ENCODE data around the gene TMED5. TPM values are rescaled to one million over a fixed set of nuclear protein-coding genes. Genes with fewer than 3 reads are reported as not detected.

TMED5 gene
- total RNA-seq, 4 donors from 2014 or later, result 47.4 to 80.4 (median 55.5) TPM

DNA sequence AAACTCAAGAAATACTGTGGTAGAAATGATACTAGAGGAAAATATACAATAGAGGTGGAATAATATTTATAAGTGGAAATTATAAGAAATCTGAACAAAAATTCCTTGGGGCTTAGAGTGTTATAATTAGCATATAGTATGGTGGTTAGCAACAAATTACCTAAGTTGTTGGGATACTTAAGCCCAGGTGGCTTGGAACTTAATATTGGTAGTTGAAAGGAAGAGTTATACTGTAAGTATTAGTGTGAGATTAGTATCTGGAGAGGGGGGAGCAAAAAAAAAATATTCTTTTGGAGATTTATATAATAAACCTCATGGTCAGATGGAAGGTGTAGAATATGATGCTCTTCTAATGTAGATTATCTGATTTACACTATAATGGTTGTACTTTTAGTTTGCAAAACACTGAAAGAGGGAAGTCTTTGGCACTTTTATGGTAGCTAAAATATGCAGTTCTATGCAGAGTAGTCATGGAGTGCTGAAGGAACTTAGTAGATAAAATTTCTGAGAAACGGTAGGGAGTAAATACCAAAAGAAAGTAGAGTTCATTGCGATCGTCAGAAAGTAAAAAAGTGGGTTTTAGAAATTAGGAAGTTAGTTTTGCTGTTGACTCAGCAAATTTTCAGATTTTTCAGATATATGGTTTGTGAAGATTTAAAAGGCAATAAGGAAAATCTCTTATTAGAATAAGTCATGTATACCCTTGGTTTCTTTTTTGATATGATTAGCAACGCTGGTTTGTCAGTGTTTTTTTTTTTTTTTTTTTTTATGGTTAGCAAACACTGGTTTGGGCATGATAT is 55.5 kb downstream of the TMED5 start:
- H3K4me3 ChIP-seq, result no peak overlapping the region
- H3K9me3 ChIP-seq, result no peaks in the 10 kb centered on the region
- H3K27me3 ChIP-seq, result no peaks in the 10 kb centered on the region
- DNase-seq (ENCODE audit: low spot score in 2 of 2), result no peak
- 73 to 77% methylated on average over 4 of the region's 4 CpGs for WGBS, 2 donors
- TF ChIP-seq POLR2A (IDR thresholded peaks at IDR 0.05) (no peak), CTCF (IDR thresholded peaks at IDR 0.05) (no peak), EP300 (IDR thresholded peaks at IDR 0.05) (no peak)
- H3K4me1 ChIP-seq, result no peaks in the 10 kb centered on the region
- peaks cover 0 to 12% (median 3%) of the 10 kb centered on the region in 3 donors for H3K36me3 ChIP-seq
- no peak overlapping the region for H3K27ac ChIP-seq

GRCh38 chr1:93123201-93123783 is 56.9 kb downstream of the TMED5 start:
- Histone ChIP-seq H3K36me3 (peaks cover 0 to 23% (median 3%) of the 10 kb centered on the region in 3 donors), H3K4me3 (no peak overlapping the region), H3K27me3 (no peaks in the 10 kb centered on the region), H3K27ac (no peak overlapping the region), H3K9me3 (no peaks in the 10 kb centered on the region), H3K4me1 (no peaks in the 10 kb centered on the region)
- WGBS, 2 donors, result 93 to 96% methylated on average over 4 of the region's 4 CpGs
- DNase-seq (ENCODE audit: low spot score in 2 of 2), result no peak
- TF ChIP-seq POLR2A (IDR thresholded peaks at IDR 0.05), result no peak
- no peak for TF ChIP-seq EP300 (IDR thresholded peaks at IDR 0.05)
- TF ChIP-seq CTCF (IDR thresholded peaks at IDR 0.05), result no peak

- no peaks in the 10 kb centered on the region for H3K27me3 ChIP-seq
- H3K27ac ChIP-seq, result no peak overlapping the region
- no peak for TF ChIP-seq EP300 (IDR thresholded peaks at IDR 0.05)
- no peak for TF ChIP-seq POLR2A (IDR thresholded peaks at IDR 0.05)
- TF ChIP-seq CTCF (IDR thresholded peaks at IDR 0.05), result no peak
- no peak for DNase-seq (ENCODE audit: low spot score in 2 of 2)
- no peak overlapping the region for H3K4me3 ChIP-seq
- H3K9me3 ChIP-seq, result no peaks in the 10 kb centered on the region
- no peaks in the 10 kb centered on the region for H3K4me1 ChIP-seq
- peaks cover 0 to 46% (median 3%) of the 10 kb centered on the region in 3 donors for H3K36me3 ChIP-seq
These were observed 59.6 kb downstream of the TMED5 start for GRCh38 chr1:93120614-93121013.

GRCh38 chr1:93114391-93114790 is 65.8 kb downstream of the TMED5 start:
- no peak for DNase-seq (ENCODE audit: low spot score in 2 of 2)
- peaks cover 0 to 45% (median 0%) of the 10 kb centered on the region in 3 donors for H3K36me3 ChIP-seq
- H3K4me3 ChIP-seq, result no peak overlapping the region
- peaks cover 0 to 8% (median 7%) of the 10 kb centered on the region in 4 donors for H3K4me1 ChIP-seq
- H3K9me3 ChIP-seq, result no peaks in the 10 kb centered on the region
- 93 to 98% methylated on average over 2 of the region's 2 CpGs for WGBS, 2 donors
- H3K27me3 ChIP-seq, result no peaks in the 10 kb centered on the region
- no peak for TF ChIP-seq EP300 (IDR thresholded peaks at IDR 0.05)
- no peak for TF ChIP-seq POLR2A (IDR thresholded peaks at IDR 0.05)
- TF ChIP-seq CTCF (IDR thresholded peaks at IDR 0.05), result no peak
- H3K27ac ChIP-seq, result no peak overlapping the region

DNA sequence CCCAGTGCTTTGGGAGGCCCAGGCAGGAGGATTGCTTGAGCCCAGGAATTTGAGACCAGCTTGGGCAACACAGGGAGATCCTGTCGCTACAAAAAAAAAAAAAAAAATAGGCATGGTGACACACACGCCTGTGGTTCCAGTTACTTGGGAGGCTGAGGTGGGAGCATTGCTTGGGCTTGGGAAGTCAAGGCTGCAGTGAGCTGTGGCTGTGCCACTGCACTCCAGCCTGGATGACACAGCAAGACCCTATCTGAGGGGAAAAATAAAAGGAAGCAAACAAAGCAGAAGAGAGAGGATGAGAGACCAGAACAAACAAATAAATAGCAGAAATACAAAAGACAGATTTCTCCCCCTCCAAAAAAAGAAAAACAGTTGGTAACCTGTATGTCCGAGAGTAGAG is 67.1 kb downstream of the TMED5 start:
- 95 to 98% methylated on average over 3 of the region's 3 CpGs for WGBS, 2 donors
- no peaks in the 10 kb centered on the region for H3K27me3 ChIP-seq
- H3K27ac ChIP-seq, result no peak overlapping the region
- peaks cover 0 to 8% (median 7%) of the 10 kb centered on the region in 4 donors for H3K4me1 ChIP-seq
- no peak for DNase-seq (ENCODE audit: low spot score in 2 of 2)
- peaks cover 0 to 6% (median 0%) of the 10 kb centered on the region in 4 donors for H3K9me3 ChIP-seq
- no peak overlapping the region for H3K4me3 ChIP-seq
- peaks cover 0 to 40% (median 0%) of the 10 kb centered on the region in 3 donors for H3K36me3 ChIP-seq
- no peak for TF ChIP-seq POLR2A (IDR thresholded peaks at IDR 0.05)
- TF ChIP-seq CTCF (IDR thresholded peaks at IDR 0.05), result no peak
- no peak for TF ChIP-seq EP300 (IDR thresholded peaks at IDR 0.05)

Measured in tibial nerve (tissue), 4 donors.